Sigmoid colon (tissue), 4 donors: ENCODE data around the gene BPIFB3.

Experiments
- CTCF ChIP-seq, 4 experiments: fragments of 450-650 bp in 3 of 4; fragments of 200-600 bp in 1 of 4; IDR thresholded peaks; one replicate each; pipeline ENCODE4 v1.5.1; 2016 to 2019; ENCODE audit warnings: antibody characterized with exemption in 4 of 4, mild to moderate bottlenecking in 3 of 4, moderate library complexity in 2 of 4
- EP300 ChIP-seq, 4 donors: sonication (generic); formaldehyde crosslinking; IDR thresholded peaks; one replicate each; pipeline ENCODE4 v1.6.1; 2017; ENCODE audit warnings: antibody characterized with exemption in 4 of 4
- POLR2A ChIP-seq, 2 donors: fragments of 450-650 bp; IDR thresholded peaks; one replicate each; pipeline ENCODE4 v1.6.1; 2016; ENCODE audit warnings: antibody characterized with exemption in 2 of 2, mild to moderate bottlenecking in 2 of 2, moderate library complexity in 2 of 2

GRCh38 chr20:33091147-33091546 lies 37.4 kb downstream of the BPIFB3 start:
- TF ChIP-seq POLR2A (IDR thresholded peaks at IDR 0.05) (no peak), CTCF (IDR thresholded peaks at IDR 0.05) (no peak), EP300 (IDR thresholded peaks at IDR 0.05) (no peak)
